ENCODE results near the gene RNF121.

Gene RNF121

DNA sequence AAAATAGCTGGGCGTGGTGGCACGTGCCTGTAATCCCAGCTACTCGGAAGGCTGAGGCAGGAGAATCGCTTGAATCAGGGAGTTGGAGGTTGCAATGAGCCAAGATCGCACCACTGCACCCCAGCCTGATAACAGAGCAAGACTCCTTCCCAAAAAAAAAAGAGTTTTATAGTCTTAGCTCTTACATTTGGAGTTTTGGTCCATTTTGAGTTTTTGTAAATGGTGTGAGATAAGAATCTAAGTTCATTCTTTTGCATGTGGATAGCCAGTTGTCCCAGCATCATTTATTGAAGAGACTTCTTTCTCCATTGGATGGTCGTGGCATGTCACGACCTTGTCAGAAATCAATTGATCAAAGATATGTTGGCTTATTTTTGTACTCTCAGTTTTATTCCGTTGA lies 34.6 kb downstream of the RNF121 start:
- TF ChIP-seq, protein P1, sequence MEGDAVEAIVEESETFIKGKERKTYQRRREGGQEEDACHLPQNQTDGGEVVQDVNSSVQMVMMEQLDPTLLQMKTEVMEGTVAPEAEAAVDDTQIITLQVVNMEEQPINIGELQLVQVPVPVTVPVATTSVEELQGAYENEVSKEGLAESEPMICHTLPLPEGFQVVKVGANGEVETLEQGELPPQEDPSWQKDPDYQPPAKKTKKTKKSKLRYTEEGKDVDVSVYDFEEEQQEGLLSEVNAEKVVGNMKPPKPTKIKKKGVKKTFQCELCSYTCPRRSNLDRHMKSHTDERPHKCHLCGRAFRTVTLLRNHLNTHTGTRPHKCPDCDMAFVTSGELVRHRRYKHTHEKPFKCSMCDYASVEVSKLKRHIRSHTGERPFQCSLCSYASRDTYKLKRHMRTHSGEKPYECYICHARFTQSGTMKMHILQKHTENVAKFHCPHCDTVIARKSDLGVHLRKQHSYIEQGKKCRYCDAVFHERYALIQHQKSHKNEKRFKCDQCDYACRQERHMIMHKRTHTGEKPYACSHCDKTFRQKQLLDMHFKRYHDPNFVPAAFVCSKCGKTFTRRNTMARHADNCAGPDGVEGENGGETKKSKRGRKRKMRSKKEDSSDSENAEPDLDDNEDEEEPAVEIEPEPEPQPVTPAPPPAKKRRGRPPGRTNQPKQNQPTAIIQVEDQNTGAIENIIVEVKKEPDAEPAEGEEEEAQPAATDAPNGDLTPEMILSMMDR (IDR thresholded peaks at IDR 0.05; ENCODE audit: low read depth, low read length), result no peak
- no peak for DNase-seq (ENCODE audit: extremely low read depth, low read depth)

DNA sequence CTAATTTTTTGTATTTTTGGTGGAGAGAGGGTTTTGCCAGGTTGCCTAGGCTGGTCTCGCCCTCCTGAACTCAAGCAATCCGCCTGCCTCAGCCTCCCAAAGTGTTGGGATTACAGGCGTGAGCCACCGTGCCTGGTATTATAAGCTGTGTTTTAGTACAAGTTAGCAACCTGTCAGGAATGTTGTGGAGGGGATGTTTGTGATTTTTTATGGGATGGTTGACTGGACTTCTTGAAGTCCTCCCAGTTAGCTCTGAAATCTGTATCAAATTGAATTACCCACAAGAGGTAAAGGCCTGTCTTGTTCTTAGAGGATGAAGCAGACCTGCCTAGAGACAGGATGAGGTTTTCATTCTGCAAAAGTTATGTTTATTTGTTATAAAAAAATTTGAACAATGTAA lies 35.8 kb downstream of the RNF121 start:
- TF ChIP-seq, protein P1 (IDR thresholded peaks at IDR 0.05; ENCODE audit: low read depth, low read length), result no peak
- DNase-seq (ENCODE audit: extremely low read depth, low read depth), result no peak

DNA sequence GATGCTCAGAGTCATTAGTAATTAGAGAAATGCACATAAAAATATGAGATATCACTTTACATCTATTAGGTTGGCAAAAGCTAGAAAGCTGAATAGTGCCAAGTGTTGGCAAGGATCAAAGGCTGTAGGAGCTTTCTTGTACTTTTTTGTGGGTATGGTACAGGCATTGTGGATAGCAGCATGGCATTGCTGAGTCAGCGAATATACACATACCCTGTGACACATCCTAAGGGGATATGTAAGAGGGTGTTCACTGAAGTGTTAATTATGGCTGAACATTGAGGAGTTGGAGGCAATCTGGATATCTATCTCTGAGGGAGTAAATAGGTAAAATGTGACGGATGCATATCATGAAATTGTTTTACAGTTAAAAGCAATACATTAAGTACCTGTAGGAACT lies 42.8 kb downstream of the RNF121 start:
- no peak for DNase-seq (ENCODE audit: extremely low read depth, low read depth)
- TF ChIP-seq, protein P1 (IDR thresholded peaks at IDR 0.05; ENCODE audit: low read depth, low read length), result no peak

DNA sequence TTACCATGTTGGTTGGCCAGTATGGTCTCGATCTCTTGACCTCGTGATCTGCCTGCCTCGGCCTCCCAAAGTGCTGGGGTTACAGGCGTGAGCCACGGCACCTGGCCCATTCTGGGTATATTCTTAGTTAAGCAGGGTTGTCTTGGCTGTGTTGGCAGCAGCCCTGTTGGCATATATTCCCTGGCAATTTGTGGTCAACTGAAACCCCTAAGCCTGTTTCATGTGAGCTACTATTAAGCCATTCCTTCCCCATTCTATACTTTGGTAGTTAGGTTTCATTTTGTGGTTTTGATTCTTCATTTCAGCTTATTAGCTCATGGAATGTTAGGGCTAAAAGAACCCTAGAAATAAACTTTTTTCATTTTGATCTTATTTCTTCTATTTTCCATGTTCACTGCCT lies 47.7 kb downstream of the RNF121 start:
- DNase-seq (ENCODE audit: extremely low read depth, low read depth), result no peak
- TF ChIP-seq, protein P1 (IDR thresholded peaks at IDR 0.05; ENCODE audit: low read depth, low read length), result no peak

DNA sequence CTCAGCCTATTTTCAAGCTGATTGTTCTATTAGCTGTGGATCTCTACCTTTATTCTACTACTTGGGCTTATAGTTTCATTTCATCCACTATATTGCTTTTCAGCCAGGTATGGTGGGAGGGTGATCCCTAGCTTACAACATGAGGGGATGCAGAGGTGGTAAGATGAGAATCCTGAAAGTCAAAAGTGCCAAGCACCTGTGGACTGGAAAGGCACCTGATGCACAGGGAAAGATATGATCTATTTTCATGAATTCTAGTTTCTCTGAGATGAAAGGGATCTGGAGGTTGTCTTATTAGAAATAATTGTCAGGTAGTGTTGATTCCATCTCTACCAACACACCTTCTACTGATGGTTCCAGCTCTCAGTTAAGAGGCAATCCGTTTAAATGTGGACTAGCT lies 48.2 kb downstream of the RNF121 start:
- TF ChIP-seq, protein P1 (IDR thresholded peaks at IDR 0.05; ENCODE audit: low read depth, low read length), result no peak
- no peak for DNase-seq (ENCODE audit: extremely low read depth, low read depth)

DNA sequence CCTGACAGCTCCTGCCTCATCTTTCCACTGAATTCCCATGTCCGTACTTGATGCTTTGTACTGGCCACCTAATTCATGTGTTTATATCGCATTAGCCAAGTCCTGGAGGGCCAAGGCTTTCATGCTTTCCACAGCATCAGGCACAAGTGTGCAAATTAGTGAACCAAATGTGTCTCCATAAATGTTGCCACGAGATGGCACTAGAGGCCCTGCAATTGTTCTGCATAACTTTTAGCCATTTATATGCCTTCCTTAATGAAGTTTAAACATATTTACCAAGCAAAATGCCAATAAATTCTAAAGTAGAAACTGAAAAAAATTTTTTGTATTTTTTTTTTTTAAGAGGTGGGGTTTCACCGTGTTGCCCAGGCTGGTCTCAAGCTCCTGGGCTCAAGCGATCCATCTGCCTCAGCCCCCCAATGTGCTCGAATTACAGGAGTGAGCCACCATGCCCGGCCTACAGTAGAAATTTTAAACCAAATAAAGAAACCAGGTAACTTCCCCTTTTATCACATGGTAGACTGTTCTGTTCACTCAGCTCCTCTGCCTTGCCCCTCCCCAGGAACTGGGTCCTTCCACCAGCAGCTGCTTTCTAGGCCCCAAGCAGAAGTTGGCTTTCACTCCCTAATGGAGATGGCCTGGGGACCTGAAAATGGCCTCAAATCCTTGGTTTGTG lies 49.0 kb downstream of the RNF121 start:
- TF ChIP-seq, protein P1 (IDR thresholded peaks at IDR 0.05; ENCODE audit: low read depth, low read length), result peak; percentile 73
- DNase-seq (ENCODE audit: extremely low read depth, low read depth), result peak; percentile 20

DNA sequence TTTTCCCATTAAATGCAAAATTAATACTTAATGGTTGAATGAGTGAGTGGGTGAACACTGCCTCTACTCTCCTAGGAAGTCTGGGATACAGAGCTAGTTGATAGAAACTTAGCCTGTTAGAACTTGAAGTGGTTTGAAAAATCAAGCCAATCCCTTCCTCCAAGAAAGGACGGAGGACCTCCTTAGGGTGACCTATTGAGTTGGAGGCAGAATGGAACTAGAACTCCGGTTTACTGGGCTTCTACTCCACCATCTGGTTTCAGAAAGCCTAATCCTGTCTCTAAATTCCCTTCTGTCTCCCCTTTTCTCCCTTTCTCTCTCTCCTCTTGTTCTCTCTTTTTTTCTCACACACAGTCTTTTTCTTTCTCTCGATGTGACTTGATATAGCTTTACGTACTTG lies 50.2 kb downstream of the RNF121 start:
- TF ChIP-seq, protein P1 (IDR thresholded peaks at IDR 0.05; ENCODE audit: low read depth, low read length), result no peak
- no peak for DNase-seq (ENCODE audit: extremely low read depth, low read depth)

Data from AG09319 (cell line).